PC-3 (cell line): ENCODE results near the gene BCAR3. TPM values are rescaled to one million over a fixed set of nuclear protein-coding genes. Genes with fewer than 3 reads are reported as not detected.
A peak's percentile ranks its signal among the peaks of the same experiment; 100 is the strongest.

Experiments used
- ATAC-seq: fragments of 200-7000 bp; cut with Tn5 transposase; 2 replicates; pipeline ENCODE4 v1.9.1; 2020; ENCODE audit warnings: mild to moderate bottlenecking, moderate library complexity
- Bru-seq: library from RNA; stranded (reverse); fragments of 400-500 nt; gene quantifications from one replicate; lab custom pipeline; 2021; lab: Mats Ljungman, UMichigan
- BruChase-seq, 2 experiments: library from RNA; stranded (reverse); fragments of 400-500 nt; gene quantifications; one replicate each; lab custom pipeline; 2021; lab: Mats Ljungman, UMichigan
- BruUV-seq: library from RNA; stranded (reverse); fragments of 400-500 nt; replicated peaks from 2 replicates; lab custom pipeline; 2021; lab: Mats Ljungman, UMichigan
- CTCF ChIA-PET: fragments of 300-600 bp; sonication (Branson Sonifier 250); formaldehyde crosslinking; loops from one replicate; lab custom pipeline; 2022; ENCODE audit warnings: antibody characterized with exemption; lab: Charles Lee
- POLR2A ChIA-PET: fragments of 300-600 bp; sonication (Branson Sonifier 250); formaldehyde crosslinking; loops from one replicate; lab custom pipeline; 2022; ENCODE audit warnings: antibody characterized with exemption; ENCODE audit not compliant: unreplicated experiment; lab: Charles Lee
- DNase-seq: peaks from one replicate; pipeline ENCODE4 v3.0.0-alpha.2; 2015
- H2AFZ ChIP-seq: fragments of 300-600 bp; sonication (generic); 2 replicates; pipeline ENCODE4 v1.6.0; 2016; ENCODE audit warnings: antibody characterized with exemption, low read length
- H3F3A ChIP-seq: fragments of 300-600 bp; sonication (generic); one replicate; pipeline ENCODE4 v1.6.0; 2017; ENCODE audit warnings: antibody characterized with exemption, low read length, control low read depth, mild to moderate bottlenecking; ENCODE audit not compliant: unreplicated experiment
- H3K27ac ChIP-seq: fragments of 300-600 bp; sonication (generic); 2 replicates; pipeline ENCODE4 v1.5.1; 2016; ENCODE audit warnings: mild to moderate bottlenecking, low read length
- H3K27me3 ChIP-seq: fragments of 300-600 bp; sonication (generic); 2 replicates; pipeline ENCODE4 v1.6.1; 2016; ENCODE audit warnings: low read length, mixed read lengths
- H3K36me3 ChIP-seq: fragments of 300-600 bp; sonication (generic); 2 replicates; pipeline ENCODE4 v1.6.1; 2016; ENCODE audit warnings: low read depth, mixed run types, low read length, mixed read lengths
- H3K4me1 ChIP-seq: fragments of 300-600 bp; sonication (generic); 2 replicates; pipeline ENCODE4 v1.5.1; 2016; ENCODE audit warnings: low read length; ENCODE audit not compliant: insufficient read depth
- H3K4me2 ChIP-seq: fragments of 300-600 bp; sonication (generic); 2 replicates; pipeline ENCODE4 v1.6.0; 2016; ENCODE audit warnings: low read length
- H3K4me3 ChIP-seq: fragments of 300-600 bp; sonication (generic); 2 replicates; pipeline ENCODE4 v1.5.1; 2016; ENCODE audit warnings: mild to moderate bottlenecking, low read length, mixed read lengths
- H3K79me2 ChIP-seq: fragments of 300-600 bp; sonication (generic); 2 replicates; pipeline ENCODE4 v1.6.1; 2017; ENCODE audit warnings: low read length, mixed read lengths
- H3K9ac ChIP-seq: fragments of 300-600 bp; sonication (generic); 2 replicates; pipeline ENCODE4 v1.6.0; 2016; ENCODE audit warnings: mild to moderate bottlenecking, low read length
- H3K9me2 ChIP-seq: fragments of 300-600 bp; sonication (generic); replicated peaks from 2 replicates; pipeline ENCODE4 v1.6.1; 2016; ENCODE audit warnings: mixed run types, low read length, mixed read lengths
- H3K9me3 ChIP-seq: fragments of 300-600 bp; sonication (generic); 2 replicates; pipeline ENCODE4 v1.6.1; 2016; ENCODE audit warnings: low read length, mixed read lengths
- H4K20me1 ChIP-seq: fragments of 300-600 bp; sonication (generic); 2 replicates; pipeline ENCODE4 v1.6.1; 2016; ENCODE audit warnings: low read length, mixed read lengths
- EZH2 ChIP-seq: fragments of 300-600 bp; sonication (generic); IDR thresholded peaks from one replicate; pipeline ENCODE4 v1.6.1; 2017; ENCODE audit warnings: antibody characterized with exemption, mild to moderate bottlenecking, low read length; ENCODE audit not compliant: unreplicated experiment
- EZH2phosphoT487 ChIP-seq: fragments of 300-600 bp; sonication (generic); IDR thresholded peaks from 2 replicates; pipeline ENCODE4 v1.6.1; 2018; ENCODE audit warnings: mild to moderate bottlenecking, antibody characterized with exemption, low read length, borderline replicate concordance
- intact Hi-C: fragments of 100-400 bp; cut with micrococcal nuclease; formaldehyde crosslinking; loops from 2 replicates; pipeline ENCODE4 v1.9.0; 2023
- long read RNA-seq: library from polyadenylated mRNA; unstranded; transcript quantifications from one replicate; pipeline ENCODE4 v2.0.0, GENCODE V29; 2021; ENCODE audit not compliant: unreplicated experiment
- total RNA-seq: library from RNA; depleted of rRNA; stranded (reverse); fragments of >200 nt; gene quantifications from 2 replicates; pipeline ENCODE4 v1.2.3, GENCODE V29; 2014; rRNA removed
- TF ChIP-seq, protein P1 (sequence below): fragments of 300-600 bp; sonication (generic); conservative IDR thresholded peaks from 2 replicates; pipeline ENCODE4 v1.5.1; 2017; ENCODE audit warnings: antibody characterized with exemption, low read depth, mild to moderate bottlenecking, low read length

BCAR3 gene
- total RNA-seq (169 and 171 TPM in 2 replicates), Bru-seq, nascent RNA (percentile 98 among the genes with signal in this experiment), BruChase-seq, experiment 1, labeled RNA remaining after a 6-hour chase (percentile 88 among the genes with signal in this experiment), BruChase-seq, experiment 2, labeled RNA remaining after a 2-hour chase (percentile 94 among the genes with signal in this experiment)
- long read RNA-seq, transcript BCAR3-205 (2 exons, 1,671 nt), result minor isoform, 22 of 515 reads
- long read RNA-seq, transcript BCAR3-201 (12 exons, 3,171 nt), result major isoform, 159 of 515 reads
- long read RNA-seq, partial matches to known transcripts, result 266 of 515 reads
- long read RNA-seq, other reads (novel, unspliced or antisense), result 63 of 515 reads

DNA sequence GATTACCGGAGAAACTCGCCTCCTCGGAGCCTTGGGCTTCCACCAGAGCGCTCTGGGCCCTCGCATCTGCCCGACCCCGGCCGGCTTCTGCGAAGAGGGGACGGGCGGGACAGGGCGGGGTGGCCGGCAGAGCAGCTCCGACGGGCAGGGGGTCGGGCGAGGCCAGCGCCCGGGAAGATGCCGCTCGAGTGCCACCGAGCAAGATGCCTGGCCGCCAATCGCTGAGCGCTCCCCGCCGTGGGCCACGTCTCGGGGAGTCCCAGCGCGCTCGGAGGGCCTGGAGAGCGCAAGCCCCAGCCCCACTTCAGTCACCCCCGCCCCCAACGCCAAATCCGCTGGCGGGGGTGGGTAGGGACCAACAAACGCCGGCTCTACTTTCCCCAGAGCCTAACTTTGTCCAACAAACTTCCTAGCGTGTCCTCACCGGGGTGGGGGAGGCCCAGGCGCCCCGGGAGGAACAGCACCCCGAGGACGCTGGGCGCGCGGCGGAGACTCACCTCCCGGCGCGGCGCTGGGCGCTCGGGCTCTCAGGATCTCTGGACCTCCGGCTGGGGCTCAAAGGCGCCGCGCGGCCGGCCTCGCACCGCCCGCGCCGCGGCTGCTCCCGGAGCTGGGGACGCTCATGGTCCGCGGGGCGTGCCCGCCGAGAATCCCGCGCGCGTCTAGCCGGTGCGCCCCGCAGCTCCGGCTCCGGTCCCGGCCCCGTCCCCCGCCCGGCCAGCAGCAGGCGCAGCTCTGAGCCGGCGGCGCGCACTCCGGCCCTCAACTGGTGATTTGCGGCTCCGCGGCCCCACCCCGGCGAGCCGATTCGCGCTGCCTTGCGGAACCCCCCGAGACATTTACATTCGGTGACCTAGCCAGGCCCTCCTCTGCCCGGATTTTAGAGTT lies at the start of gene BCAR3:
Gene BCAR3 (minus strand): TSS at position 737 of the 888 bp plus-strand sequence. CDS start 6,907 bp downstream, outside the sequence.
- H3K27ac ChIP-seq, result peak within 1 kb of the TSS; percentile 99
- peaks cover 17% of the 10 kb centered on the region for H3F3A ChIP-seq
- intact Hi-C loops, result loop anchor here (2.0 kb wide), 2 partner anchors 57 to 163 kb away; no protein-coding TSS in a partner anchor
- ChIA-PET CTCF (interaction anchor here (1.2 kb wide), 1 partner anchor 132 kb away, joined by 4 read pairs; no protein-coding TSS in a partner anchor), POLR2A (interaction anchor here (0.5 to 2.5 kb wide), 6 partner anchors 12 to 603 kb away, joined by 3 to 27 read pairs (median 4); no protein-coding TSS in a partner anchor)
- TF ChIP-seq EZH2 (no peak), EZH2phosphoT487 (no peak)
- TF ChIP-seq, protein P1, sequence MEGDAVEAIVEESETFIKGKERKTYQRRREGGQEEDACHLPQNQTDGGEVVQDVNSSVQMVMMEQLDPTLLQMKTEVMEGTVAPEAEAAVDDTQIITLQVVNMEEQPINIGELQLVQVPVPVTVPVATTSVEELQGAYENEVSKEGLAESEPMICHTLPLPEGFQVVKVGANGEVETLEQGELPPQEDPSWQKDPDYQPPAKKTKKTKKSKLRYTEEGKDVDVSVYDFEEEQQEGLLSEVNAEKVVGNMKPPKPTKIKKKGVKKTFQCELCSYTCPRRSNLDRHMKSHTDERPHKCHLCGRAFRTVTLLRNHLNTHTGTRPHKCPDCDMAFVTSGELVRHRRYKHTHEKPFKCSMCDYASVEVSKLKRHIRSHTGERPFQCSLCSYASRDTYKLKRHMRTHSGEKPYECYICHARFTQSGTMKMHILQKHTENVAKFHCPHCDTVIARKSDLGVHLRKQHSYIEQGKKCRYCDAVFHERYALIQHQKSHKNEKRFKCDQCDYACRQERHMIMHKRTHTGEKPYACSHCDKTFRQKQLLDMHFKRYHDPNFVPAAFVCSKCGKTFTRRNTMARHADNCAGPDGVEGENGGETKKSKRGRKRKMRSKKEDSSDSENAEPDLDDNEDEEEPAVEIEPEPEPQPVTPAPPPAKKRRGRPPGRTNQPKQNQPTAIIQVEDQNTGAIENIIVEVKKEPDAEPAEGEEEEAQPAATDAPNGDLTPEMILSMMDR, result 0 out of 2 replicates have a peak, but pooled peaks have one; percentile 19
- peak within 1 kb of the TSS; percentile 94 for H3K4me2 ChIP-seq
- ATAC-seq (peak; percentile 42), DNase-seq (peak; percentile 80)
- peaks cover 100% of the 10 kb centered on the region for H3K79me2 ChIP-seq
- H3K27me3 ChIP-seq, result no peaks in the 10 kb centered on the region
- H2AFZ ChIP-seq, result no peak within 1 kb of the TSS
- no peaks in the 10 kb centered on the region for H3K9me2 ChIP-seq
- H3K4me1 ChIP-seq, result peaks cover 78% of the 10 kb centered on the region
- no peaks in the 10 kb centered on the region for H3K9me3 ChIP-seq
- H3K4me3 ChIP-seq, result peak within 1 kb of the TSS; percentile 95
- H4K20me1 ChIP-seq, result peaks cover 33% of the 10 kb centered on the region
- peak within 1 kb of the TSS; percentile 100 for H3K9ac ChIP-seq
- BruUV-seq, result no TSS peak
- H3K36me3 ChIP-seq, result peaks cover 45% of the 10 kb centered on the region

DNA sequence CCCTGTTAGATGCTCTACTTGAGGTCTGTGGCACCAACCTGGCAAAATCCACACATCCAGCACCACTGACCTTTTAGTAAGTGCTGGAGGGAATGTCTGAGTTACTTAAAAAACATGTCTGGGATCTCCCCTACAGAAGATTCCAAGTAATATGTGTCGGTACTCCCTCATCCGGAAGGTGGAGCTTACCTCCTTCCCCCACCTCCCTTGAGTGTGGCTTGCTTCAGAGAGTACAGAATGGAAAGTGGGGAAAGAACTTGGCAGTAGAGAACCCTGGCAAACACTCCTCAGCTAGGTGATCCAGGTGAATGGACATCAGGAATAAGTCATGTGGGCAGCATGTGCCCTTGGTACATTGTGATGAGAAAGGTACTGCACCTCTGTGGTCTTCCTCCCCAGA lies 49.0 kb upstream of the BCAR3 start:
- H3K9ac ChIP-seq, result no peak overlapping the region
- no peaks in the 10 kb centered on the region for H3K36me3 ChIP-seq
- H3K4me2 ChIP-seq, result no peak overlapping the region
- TF ChIP-seq EZH2phosphoT487, result no peak
- TF ChIP-seq EZH2, result no peak
- intact Hi-C loops, result no loop called here
- ATAC-seq (no peak), DNase-seq (no peak)
- no peaks in the 10 kb centered on the region for H4K20me1 ChIP-seq
- peaks cover 7% of the 10 kb centered on the region for H3K4me1 ChIP-seq
- H3K4me3 ChIP-seq, result no peak overlapping the region
- CTCF ChIA-PET, result no interaction called here
- H3K9me2 ChIP-seq, result no peaks in the 10 kb centered on the region
- no peak overlapping the region for H2AFZ ChIP-seq
- BruUV-seq, result no TSS peak
- POLR2A ChIA-PET, result no interaction called here
- no peak overlapping the region for H3K27ac ChIP-seq
- no peaks in the 10 kb centered on the region for H3K27me3 ChIP-seq
- H3K9me3 ChIP-seq, result no peaks in the 10 kb centered on the region
- H3K79me2 ChIP-seq, result no peaks in the 10 kb centered on the region
- no peaks in the 10 kb centered on the region for H3F3A ChIP-seq

DNA sequence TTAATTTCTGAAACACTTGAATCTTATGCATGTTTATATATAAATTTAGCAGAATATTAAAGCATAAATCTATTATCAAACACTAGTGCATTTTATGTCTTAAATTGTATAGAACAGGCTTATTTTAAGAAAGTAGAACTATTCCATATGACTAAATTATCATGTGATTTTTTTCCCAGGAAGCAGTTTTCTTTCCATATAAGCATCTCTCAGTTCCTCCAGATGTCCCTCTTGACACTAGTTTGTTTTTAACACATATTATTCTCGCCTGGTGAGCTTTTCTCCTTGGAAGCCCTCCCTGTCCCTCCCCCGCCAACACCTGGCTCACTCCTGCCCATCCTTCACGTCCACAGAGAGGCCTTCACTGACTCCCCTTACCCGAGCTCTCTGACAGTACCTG lies 48.3 kb upstream of the BCAR3 start:
- ATAC-seq (no peak), DNase-seq (no peak)
- Histone ChIP-seq H3K4me2 (no peak overlapping the region), H3K4me3 (no peak overlapping the region), H3K4me1 (no peaks in the 10 kb centered on the region), H3K27me3 (no peaks in the 10 kb centered on the region), H3K27ac (no peak overlapping the region), H4K20me1 (no peaks in the 10 kb centered on the region), H3F3A (no peaks in the 10 kb centered on the region), H2AFZ (no peak overlapping the region), H3K79me2 (no peaks in the 10 kb centered on the region), H3K9me3 (no peaks in the 10 kb centered on the region), H3K9me2 (no peaks in the 10 kb centered on the region), H3K36me3 (no peaks in the 10 kb centered on the region), H3K9ac (no peak overlapping the region)
- CTCF ChIA-PET, result no interaction called here
- intact Hi-C loops, result no loop called here
- POLR2A ChIA-PET, result no interaction called here
- TF ChIP-seq EZH2phosphoT487 (no peak), EZH2 (no peak)
- TF ChIP-seq, protein P1, result no peak
- BruUV-seq, result no TSS peak
